Kidney glomerular epithelial cell (primary cell): ENCODE data around the gene AHCYL2.
"Not testable (repeated sequence)": the region's sequence is repeated elsewhere in the genome, so short reads cannot be mapped to it uniquely, and the experiment has no call there.

ENCODE experiments used
- DNase-seq: peaks from one replicate; lab custom pipeline; 2025; lab: John Stamatoyannopoulos, UW

Gene AHCYL2

GRCh38 chr7:129454249-129454551 lies 229.4 kb downstream of the AHCYL2 start:
- no peak for DNase-seq

DNA sequence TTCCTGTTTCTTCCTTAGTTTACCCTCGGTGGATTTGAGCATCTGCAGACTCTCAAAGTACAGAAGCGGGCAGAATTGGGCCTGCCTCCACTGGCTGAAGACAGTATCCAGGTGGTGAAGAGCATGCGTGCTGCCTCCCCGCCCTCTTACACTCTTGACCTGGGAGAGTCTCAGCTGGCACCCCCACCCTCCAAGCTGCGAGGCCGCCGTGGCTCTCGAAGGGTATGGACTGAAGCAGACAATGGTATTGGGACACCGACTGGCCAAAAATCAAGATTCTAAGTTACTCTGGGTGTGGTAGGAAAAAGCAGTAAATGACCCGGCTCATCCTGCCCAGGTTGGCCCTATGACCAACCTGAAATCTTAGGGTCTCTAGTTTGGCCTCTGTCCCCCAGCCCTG lies 231.6 kb downstream of the AHCYL2 start:
- no peak for DNase-seq

DNA sequence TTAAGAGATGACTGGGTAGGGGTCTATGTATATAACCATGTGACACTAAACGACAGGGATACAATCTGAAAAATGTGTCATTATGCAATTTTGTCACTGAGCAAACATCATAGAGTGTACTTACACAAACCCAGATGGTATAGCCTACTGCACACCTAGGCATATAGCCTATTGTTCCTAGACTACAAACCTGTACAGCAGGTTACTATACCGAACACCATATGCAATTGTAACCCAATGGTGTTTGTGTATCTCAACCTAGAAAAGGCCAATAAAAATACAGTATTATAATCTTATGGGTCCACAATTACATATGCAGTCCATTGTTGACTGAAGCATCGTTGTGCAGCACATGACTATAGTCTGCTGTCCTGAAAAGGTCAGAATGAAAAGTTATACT lies 232.3 kb downstream of the AHCYL2 start:
- no peak for DNase-seq

- DNase-seq: no peak
Measured at GRCh38 chr7:129458171-129458570, 233.3 kb downstream of the AHCYL2 start.

- no peak for DNase-seq
Measured at GRCh38 chr7:129461809-129462208, 237.0 kb downstream of the AHCYL2 start.

DNA sequence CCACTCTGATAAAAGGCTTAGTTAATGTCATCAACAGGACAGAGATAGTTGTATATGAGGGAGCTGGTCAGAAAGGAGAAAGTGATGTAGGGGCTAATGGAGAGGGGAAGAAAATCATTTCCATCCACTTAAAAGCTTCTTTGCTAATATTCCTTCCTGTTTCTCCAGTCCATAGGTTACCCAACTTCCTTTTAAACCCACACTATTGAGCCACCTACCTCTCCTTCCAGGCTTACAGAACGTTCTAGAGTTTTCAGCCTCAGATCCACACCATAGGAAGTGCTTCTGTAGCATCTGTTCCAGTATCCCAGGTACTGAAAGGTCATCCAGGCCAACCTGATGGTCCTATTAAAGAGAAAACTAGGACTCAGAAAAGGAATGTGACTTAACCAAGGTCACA lies 237.6 kb downstream of the AHCYL2 start:
- no peak for DNase-seq

DNA sequence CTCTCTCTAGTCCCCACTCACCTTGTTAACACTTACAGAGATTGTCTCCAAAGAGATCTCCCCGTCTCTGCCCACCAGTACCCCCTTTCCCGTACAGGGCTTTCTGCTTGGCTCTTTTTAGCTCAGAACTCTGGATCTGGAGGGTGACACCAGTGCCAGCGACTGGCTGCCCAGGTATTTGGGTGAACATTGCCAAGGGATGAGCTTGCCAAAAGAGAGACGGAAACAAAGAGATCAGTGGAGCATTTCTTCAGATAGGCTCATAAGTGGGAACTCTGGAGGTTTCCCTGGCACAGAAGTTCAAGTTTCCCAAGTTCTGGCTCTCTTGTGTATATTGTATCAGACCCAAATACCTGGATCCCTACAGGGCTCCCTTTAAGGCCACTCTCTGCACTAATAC lies 239.4 kb downstream of the AHCYL2 start:
- DNase-seq: no peak

- DNase-seq: no peak
Measured at GRCh38 chr7:129465080-129465479, 240.2 kb downstream of the AHCYL2 start.

DNA sequence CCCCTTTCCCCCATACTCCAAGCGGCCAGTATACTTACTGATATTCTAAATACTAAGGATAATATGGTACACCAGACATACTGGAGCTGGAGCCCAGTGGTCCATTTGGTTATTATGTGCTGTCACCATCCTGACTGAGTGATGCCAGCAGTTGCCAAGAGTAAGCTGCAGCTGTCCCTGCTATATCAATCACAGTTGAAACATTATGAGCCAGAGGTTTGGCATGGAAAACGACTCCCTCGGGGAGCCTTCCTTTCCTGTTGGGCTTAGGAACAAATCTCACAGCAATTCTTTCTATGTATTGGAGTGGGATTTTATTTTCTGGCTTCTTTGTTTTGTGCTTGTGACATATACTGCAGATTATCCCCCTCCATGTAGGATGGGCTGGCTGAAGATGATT lies 242.0 kb downstream of the AHCYL2 start:
- no peak for DNase-seq

DNA sequence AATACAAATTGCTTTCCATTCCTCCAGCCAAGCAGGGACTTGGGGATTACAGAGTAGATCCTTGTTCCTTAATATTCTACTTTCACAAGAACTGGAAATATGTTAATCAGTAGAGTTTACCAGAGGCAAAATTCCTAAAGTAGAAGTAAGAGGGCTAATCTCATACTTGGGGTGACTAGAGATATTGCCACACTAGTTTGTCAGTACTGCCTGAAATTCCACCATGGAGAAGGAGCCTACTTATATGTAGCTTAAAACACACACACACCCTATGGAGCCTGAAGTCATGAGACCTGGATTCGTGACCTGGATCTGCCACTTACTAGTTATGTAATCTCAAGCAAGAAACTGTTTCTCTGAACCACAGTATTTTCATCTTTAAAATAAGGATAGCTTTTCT lies 243.3 kb downstream of the AHCYL2 start:
- no peak for DNase-seq

GRCh38 chr7:129468547-129468946 lies 243.7 kb downstream of the AHCYL2 start:
- DNase-seq: no peak

- no peak for DNase-seq
Measured at GRCh38 chr7:129469930-129470329, 245.1 kb downstream of the AHCYL2 start.

DNA sequence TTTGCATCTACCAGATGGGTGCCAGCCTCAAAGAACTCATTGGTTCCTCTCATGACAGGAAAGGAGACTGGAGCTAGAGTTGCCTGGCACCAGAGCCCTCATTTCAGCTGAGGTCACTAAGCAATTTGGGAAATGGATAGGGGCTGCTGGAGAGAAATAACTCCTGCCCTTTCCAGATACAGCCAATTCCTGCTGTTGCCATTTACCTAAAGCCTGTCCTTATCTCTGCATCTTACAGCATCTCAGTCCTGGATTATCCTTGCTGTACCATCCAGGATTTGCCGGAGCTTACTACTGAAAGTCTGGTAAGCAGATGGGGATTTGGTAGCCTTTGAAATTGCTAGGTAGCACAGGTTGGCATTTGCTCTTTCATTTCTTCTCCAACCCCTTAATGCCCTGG lies 245.6 kb downstream of the AHCYL2 start:
- DNase-seq: no peak

- peak; percentile 24 for DNase-seq
Measured at GRCh38 chr7:129471402-129471827, 246.6 kb downstream of the AHCYL2 start.

DNA sequence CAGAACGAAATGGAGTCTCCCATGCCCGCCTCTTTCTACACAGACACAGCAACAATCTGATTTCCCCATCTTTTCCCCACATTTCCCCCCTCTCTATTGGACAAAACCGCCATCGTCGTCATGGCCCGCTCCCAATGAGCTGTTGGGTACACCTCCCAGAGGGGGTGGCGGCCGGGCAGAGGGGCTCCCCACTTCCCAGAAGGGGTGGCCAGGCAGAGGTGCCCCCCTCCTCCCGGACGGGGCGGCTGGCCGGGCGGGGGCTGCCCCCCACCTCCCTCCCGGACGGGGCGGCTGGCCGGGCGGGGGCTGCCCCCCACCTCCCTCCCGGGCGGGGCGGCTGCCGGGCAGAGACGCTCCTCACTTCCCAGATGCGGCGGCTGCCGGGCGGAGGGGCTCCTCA lies 251.1 kb downstream of the AHCYL2 start:
- not testable (repeated sequence) for DNase-seq

GRCh38 chr7:129476398-129476797 lies 251.6 kb downstream of the AHCYL2 start:
- DNase-seq: not testable (repeated sequence)
